Fibroblast of skin of scalp (primary cell): Measurements from ENCODE around the gene PLD6. TPM values are rescaled to one million over a fixed set of nuclear protein-coding genes. Genes with fewer than 3 reads are reported as not detected.
A peak's percentile ranks its signal among the peaks of the same experiment; 100 is the strongest.
"Not testable (repeated sequence)": the region's sequence is repeated elsewhere in the genome, so short reads cannot be mapped to it uniquely, and the experiment has no call there.

Experiments used
- DNase-seq: peaks from one replicate; pipeline ENCODE4 v3.0.0-alpha.2; 2013
- polyA plus RNA-seq, 2 experiments: library from polyadenylated mRNA; unstranded; fragments of 120-200 nt; gene quantifications; one replicate each; pipeline ENCODE4 v1.2.1, GENCODE V29; 2013; ENCODE audit not compliant: insufficient read length in 2 of 2

PLD6 gene, protein sequence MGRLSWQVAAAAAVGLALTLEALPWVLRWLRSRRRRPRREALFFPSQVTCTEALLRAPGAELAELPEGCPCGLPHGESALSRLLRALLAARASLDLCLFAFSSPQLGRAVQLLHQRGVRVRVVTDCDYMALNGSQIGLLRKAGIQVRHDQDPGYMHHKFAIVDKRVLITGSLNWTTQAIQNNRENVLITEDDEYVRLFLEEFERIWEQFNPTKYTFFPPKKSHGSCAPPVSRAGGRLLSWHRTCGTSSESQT
- 0.90 TPM for polyA plus RNA-seq (2013, experiment 1 of 2; ENCODE audit: insufficient read length)
- polyA plus RNA-seq (2013, experiment 2 of 2; ENCODE audit: insufficient read length): 0.81 TPM

DNA sequence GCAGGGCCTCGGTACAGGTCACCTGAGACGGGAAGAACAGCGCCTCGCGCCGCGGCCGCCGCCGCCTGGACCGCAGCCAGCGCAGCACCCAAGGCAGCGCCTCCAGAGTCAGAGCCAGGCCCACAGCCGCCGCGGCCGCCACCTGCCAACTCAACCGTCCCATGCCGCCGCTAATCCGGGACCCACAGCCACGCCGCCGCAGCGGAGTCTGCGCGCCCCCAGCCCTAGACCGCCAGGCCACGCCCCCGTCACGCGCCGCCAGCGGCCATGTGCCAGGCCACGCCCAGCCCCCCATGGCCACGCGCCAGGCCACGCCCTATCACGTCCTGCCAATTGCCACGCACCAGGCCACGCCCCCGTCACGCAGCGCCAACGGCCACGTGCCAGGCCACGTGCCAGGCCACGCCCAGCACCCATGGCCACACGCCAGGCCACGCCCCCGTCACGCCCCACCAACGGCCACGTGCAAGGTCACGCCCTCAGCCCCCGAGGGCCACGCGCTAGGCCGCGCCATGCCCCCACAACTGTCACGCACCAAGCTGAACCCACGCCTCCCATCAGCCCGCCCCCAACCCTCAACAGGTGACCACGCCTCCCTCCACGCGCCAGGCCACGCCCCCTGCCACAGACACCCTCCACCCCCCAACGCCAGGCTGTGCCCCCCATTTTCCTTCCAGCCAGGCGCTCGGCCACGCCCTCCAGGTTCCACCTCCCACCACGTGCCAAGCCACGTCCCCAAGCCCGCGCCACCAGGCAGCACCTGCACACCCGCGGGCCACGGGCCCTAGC, at the start of gene PLD6:
PLD6 (minus strand) TSS at position 210 of the 789 bp plus-strand sequence; CDS start at position 163, 47 bp downstream.
- peak; percentile 57 for DNase-seq

DNA sequence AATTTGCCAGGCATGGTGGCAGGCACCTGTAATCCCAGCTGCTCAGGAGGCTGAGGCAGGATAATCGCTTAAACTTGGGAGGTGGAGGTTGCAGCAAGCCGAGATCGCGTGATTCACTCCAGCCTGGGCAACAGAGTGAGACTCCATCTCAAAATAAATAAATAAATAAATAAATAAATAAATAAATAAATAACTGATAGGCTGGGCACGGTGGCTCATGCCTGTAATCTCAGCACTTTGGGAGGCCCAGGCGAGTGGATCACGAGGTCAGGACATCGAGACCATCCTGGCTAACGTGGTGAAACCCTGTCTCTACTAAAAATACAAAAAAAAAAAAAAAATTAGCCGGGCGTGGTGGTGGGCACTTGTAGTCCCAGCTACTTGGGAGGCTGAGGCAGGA, 49.6 kb upstream of the PLD6 start:
- not testable (repeated sequence) for DNase-seq

DNA sequence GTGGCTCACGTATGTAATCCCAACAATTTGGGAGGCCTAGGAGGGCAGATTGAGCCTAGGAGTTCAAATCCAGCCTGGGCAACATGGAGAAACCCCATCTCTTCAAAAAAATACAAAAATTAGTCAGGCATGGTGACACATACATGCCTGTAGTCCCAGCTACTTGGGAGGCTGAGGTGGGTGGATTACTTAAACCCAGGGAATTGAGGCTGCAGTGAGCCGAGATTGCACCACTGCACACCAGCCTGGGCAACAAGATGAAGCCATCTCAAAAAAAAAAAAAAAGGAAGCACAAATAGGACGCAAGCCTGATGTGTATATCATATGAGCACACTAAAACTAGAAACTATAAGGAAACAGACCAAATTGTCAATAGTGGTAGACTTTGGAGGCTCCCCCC, 47.9 kb upstream of the PLD6 start:
- DNase-seq: no peak

DNA sequence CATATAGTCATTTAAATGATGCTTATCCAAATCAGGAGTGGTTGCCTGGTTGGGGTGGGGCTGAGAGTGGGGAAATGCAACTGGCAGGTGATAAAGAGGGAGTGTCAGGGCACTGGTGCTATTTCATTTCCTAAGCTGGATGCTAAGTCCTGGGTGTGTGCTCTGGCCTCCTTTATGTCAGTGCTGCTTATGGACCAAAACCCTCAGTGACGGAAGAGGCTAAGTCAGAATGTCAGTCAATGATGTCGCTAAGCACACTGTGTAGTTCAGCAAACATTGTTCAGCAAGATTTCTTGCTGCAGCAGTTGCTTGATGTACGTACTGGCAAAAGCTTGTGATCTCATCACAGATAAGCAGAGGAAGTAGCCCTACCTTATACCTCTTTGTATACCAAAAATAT, 47.3 kb upstream of the PLD6 start:
- DNase-seq: no peak

DNA sequence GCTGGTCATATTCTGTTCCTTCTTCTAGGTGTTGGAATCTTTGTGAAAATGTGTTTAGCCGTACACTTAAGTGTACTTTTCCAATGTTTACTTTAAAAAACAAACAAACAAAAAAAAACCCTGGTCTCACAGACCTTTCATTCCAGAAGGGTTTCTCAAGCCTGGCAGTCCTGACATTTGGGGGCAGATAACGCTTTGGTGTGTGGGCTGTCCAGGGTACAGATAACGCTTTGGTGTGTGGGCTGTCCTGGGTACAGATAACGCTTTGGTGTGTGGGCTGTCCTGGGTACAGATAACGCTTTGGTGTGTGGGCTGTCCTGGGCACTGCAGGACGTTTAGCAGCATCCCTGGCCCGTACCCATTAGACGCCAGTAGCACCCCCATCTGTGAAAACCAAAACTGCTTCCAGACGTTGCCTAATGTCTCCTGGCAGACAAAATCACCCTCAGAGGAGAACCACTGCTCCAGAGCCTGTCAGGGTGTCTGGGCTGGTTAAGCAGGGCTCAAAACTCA, 46.1 kb upstream of the PLD6 start:
- no peak for DNase-seq

DNA sequence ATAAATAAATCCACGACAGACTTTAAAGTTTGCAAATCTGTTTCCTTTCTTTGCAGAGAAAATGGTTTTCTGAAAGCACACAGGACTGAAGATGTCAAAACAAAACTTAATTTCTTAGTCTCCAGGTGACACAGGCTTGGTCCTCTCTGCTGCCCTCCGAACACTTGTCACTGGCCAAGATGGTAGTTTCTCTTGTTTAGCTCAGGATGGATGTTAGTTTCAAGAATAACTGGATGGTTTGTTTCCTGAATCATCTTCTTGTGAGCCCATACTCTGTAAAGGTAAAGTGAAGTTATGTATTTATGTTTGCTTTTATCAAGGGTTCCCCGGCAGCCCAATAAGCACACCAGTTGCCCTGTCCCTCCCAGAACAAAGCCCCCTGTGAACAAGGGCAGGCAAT, 40.7 kb upstream of the PLD6 start:
- DNase-seq: no peak

DNA sequence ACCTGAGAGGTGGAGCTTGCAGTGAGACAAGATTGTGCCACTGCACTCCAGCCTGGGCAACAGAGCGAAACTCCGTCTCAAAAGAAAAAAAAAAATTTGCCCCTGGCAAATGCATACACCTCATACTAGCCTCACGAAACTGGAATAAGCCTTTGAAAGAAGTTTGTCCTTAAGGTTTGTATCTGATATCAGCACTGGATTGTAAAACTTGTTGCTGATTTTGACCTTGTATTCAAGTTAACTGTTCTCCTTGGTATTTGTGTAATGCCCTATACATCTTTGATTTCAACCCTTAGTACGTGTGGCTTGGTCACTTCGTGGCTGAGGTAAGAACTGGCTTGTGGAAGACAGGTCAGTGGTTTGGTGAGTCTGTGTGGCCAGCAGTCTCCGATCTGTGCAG, 37.0 kb upstream of the PLD6 start:
- no peak for DNase-seq

DNA sequence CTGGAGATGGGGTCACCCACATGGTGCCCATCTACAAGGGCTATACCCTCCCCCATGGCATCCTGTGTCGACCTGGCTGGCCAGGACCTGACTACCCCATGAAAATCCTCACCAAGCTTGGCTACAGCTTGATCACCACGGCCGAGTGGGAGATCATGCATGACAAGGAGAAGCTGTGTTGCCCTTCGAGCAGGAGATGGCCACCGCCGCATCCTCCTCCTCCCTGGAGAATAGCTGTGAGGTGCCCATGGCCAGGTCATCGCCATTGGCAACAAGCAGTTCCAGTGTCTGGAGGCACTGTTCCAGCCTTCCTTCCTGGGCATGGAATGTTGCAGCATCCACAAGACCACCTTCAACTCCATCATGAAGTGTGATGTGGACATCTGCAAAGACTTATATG, 36.1 kb upstream of the PLD6 start:
- no peak for DNase-seq

DNA sequence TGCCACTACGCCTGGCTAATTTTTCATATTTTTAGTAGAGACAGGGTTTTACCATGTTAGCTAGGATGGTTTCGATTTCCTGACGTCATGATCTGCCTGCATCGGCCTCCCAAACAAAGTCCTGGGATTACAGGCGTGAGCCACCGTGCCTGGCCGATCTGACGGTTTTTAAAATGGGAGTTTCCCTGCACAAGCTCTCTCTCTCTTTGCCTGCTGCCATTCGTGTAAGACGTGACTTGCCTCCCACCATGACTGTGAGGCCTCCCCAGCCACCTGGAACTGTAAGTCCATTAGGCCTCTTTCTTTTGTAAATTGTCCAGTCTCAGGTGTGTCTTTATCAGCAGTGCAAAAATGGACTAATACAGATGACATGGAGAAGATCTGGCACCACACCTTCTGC, 35.5 kb upstream of the PLD6 start:
- DNase-seq: no peak

DNA sequence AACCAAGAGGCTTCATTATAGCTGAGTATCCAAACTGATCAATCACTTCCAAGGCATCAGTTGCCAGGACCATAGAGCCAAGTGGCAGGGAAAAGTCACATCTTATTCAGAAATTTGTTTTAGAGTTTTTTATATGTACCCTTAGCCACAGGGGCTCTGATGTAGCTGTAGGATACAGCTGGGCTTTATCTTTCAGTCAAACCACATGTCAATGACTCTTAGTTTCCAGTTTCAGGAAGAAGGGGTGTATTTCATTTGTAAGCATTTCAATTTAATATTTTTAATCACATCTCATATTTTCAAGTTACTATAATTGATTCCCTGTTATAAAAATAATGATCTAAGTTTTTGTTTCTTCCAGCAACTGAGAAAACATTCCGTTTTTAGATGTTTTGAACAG, 33.7 kb upstream of the PLD6 start:
- DNase-seq: no peak

DNA sequence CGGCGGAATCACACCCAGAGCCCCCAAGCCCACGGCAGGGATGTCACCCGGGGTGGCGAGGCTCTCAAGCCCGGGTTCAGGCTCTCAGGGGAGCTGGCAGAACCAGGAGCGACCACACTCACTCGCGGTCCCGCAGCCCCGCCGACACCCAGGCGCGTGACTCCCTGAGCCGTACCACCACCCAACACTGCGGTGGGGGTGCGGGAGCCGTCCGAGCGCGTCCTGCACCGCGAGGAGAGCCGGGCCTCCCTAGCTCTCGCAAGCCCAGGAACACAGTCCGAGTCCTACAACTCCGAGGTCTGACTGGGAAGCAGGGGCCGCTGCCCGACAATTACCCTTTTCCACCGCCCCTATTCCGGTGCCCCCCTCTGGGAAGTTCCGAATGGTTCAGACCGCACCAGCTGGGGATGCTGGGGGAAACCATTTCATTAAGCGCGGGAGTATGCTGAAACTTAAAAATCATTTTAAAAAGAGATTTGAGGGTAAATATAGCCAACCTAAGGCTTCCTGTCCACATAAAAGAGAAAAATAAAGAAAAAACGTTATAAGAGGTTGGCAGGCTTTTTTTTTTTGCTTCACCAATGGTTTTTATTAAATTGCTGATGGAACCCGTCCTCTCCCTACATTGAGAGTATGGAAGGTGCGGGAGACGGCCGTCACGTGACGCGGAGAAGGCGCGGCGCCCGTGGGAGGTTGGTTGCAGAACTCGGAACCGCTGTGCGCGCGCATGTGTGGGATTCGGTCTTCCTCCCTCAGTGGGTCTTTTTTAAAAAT, 31.1 kb upstream of the PLD6 start, which contains the start of gene FLCN:
FLCN (minus strand) TSS at position 143 of the 774 bp plus-strand sequence. CDS start 9,031 bp downstream, outside the sequence.
- peak; percentile 88 for DNase-seq

DNA sequence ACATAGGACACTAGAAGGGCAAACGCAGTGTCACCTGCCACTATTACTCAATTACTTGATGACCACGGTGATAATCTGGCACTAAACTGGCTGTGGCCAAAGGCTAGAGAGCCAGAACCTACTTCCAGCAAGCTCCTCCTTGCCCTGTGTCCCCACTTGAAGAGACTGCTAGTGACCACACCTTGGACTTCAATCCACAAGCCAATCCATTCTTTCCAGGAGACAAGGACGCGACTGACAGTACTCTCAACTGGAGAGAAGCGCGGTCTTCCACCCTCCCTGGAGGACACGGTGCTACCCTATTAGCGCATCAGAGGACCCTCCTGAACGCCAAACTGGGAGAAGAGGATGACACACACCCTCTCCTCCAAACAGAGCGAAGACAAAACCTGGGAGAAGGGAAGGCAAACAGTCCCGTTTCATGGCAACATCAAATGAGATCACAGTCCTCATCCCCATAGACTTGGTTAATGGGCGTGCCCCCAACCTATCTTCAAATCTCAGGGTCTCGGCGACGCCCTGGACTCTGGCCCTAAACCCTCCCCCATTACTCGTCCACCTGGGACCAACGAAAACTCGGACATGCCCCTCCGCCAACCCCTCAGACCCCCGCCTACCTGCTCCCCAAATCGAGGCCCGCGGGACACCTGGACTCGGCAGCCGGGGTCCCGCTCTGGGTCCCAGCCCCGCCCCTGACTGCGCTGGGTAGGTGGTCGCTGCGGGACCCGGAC, 30.3 kb upstream of the PLD6 start:
- peak; percentile 24 for DNase-seq

DNA sequence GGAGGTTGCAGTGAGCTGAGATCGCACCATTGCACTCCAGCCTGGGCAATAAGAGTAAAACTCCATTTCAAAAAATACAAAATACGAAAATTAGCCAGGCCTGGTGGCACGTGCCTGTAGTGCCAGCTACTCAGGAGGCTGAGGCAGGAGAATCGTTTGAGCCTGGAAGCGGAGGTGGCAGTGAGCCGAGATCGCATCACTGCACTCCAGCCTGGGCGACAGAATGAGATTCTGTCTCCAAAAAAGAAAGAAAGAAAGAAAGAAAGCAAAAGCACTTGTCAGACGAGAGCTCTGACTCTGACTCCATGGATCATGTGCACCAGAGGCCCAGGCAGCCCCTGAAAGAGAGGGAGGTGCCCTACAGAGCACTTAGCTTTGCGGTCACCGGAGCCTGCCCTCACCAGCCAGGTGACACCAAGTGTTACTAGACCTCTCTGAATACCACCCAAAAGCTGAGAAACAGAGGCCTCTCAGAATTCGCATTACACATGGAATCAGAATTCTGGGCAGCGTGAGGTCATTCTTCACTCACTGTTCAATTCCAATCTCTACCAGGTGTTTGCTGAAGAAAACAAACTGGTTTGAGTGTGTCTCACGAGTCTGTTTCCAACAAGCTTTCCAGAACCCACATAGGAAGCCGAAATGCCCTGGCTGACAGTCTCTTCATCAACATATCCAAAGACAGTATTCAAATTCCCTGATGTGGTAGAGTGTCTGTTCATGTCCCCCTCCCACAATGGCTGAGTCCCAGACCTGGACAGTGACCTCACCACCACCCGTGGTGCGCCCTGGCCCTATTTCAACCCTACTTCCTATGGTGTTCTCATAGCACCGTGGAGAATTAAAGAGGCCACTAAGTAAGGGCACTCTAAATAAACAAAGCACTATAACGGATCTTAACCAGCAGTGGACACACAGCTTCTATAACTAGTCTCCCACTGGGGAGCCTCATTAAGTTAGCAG, 29.4 kb upstream of the PLD6 start:
- peak; percentile 8 for DNase-seq

DNA sequence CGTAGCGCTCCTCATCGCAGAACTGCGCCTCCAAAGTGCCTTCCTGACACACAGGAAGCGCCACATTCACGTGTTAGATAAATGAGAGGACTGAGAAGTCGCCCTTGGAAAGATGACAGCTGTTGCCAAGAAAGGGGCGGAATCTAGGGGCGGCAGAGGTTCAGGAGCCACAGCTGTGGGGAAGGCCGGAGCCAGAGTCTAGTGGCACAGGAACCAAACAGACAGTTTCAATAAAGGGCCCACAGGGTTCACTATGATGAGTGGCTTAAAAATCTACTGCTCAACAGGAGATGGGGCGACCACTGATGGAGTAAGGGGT, 26.1 kb upstream of the PLD6 start:
- DNase-seq: no peak

DNA sequence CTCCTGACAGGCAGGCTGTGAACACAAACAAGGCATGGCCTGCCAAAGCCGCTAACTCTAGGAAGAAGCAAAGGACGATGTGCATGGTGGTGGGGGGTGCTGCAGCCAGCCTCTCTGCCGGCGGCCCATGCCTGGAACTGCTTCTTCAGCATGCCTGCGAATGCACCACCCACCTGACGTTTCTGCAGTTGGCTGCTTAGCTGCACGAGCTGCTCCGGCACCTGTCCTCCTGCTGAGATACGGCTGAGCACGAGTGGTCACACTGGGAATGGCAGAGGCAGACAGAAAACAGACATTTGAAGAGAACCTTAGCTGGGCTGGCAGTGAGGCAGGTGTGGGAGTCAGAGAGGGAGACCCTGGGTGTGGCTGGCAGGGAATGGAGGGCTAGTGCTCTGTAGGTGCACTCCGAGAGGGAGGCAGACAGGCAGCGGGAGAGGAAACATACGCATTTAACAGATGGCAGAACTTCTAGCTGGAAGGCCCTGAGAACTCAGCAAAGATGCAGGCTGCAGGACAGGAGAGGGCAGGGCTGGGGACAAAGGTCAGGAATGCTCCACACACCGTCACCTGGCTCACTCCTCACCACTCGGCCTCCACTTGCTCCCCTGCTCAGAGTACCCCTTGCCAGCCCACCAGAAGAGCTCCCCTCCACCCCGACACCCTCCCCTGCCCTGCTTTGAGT, 25.6 kb upstream of the PLD6 start:
- no peak for DNase-seq

DNA sequence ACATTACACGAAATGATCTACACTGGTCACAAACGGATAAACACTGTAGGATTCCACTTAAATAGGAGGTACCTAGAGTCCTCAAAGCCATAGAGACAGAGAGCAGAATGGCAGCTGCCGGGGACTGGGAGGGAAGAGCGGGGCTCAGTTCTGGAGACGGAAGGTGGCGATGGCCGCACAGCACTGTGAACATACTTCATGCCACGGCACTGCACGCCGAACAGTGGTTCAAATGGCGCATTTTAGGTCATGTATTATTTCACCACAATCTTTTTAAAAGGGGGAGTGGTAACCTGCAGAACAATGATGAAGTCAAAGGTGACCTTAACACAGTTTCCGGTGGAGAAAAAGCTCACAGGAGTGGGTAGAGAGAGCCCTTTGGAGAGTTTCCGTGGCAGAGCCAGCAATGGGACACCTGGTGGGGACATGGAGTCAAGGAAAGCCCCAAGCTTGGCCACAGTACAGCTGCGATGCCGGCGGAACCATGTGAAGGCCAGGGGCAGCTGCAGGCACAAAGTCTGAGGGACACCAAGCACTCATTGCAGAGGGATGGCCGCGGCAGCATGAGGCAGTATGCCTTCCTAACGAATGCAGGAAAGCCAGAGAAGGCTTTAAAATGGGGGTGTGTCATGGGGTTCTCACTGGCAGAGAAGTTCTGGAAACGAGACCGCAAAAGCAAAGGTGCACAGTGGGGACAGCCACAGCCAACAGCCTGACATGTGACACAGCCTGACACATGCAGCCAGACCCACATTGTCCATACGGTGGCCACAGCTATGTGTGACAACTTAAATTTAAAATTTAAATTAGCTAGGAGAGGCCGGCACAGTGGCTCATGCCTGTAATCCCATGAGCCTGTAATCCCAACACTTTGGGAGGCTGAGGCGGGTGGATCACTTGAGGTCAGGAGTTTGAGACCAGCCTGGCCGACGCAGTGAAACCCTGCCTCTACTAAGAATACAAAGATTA, 23.6 kb upstream of the PLD6 start:
- DNase-seq: no peak

DNA sequence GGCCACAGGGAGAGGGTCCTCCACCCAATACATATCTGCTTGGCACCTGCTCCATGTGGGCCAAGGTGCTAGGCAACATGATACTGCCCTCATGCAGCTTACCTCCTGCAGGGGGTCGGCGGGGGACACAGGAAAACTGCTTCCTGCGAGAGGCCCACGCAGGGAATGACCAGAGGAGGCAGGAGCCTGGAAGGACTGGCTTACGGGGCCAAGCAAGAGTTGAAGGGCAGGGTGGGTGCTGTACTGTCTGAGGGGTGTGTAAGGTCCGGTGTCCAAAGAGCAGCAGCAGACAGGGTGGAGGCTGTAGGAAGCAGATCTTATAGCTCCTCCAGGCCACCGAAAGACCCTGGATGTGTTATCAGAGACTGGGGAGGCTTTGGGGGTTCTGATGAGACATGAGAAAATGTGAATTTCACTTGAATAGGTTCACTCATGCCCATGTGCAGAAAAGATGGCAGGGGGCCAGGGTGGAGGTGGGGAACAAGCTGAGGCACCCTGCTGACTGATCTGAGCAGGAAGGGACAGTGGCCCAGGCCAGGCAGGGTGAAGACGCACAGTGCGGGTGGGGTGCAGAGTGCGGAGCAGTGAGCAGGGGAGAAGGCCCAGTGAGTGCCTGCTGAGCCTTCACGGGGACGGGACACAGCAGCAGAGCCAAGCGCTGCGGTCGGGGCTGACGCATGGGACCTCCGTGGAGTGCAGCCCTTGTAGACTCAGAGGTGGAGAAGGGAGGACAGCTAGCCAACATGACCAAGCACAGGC, 22.6 kb upstream of the PLD6 start:
- no peak for DNase-seq
